PC-9 (cell line): ENCODE measurements around the gene USH2A.

Experiments used
- CTCF ChIP-seq: fragments of 200-600 bp; sonication (generic); conservative IDR thresholded peaks from 2 replicates; pipeline ENCODE4 v1.6.1; 2017; ENCODE audit warnings: mixed run types, antibody characterized with exemption, mild to moderate bottlenecking, moderate library complexity
- EZH2 ChIP-seq: fragments of 200-600 bp; sonication (generic); IDR thresholded peaks from 2 replicates; pipeline ENCODE4 v1.8.0; 2017; ENCODE audit warnings: antibody characterized with exemption, low read depth

GRCh38 chr1:216186816-216187215 is 236.4 kb downstream of the USH2A start:
- TF ChIP-seq CTCF (no peak), EZH2 (no peak)
